Gastrocnemius medialis (tissue), 4 donors: Measurements from ENCODE around the gene NOP9. TPM values are rescaled to one million over a fixed set of nuclear protein-coding genes. Genes with fewer than 3 reads are reported as not detected.
A peak's percentile ranks its signal among the peaks of the same experiment; 100 is the strongest.

ENCODE experiments used
- ATAC-seq, 2 donors: fragments of 150-250 bp; one replicate each; pipeline ENCODE4 v1.9.1; 2016
- DNase-seq, 2 donors: peaks; one replicate each; pipeline ENCODE4 v3.0.0-alpha.2; 2019
- H3K27ac ChIP-seq, 4 donors: fragments of 200-600 bp; sonication (generic); 1 replicate in 1 of 4; 2 replicates in 3 of 4; pipeline ENCODE4 v1.5.1; 2016 to 2018; ENCODE audit warnings: mild to moderate bottlenecking in 2 of 4, moderate library complexity in 1 of 4
- H3K27me3 ChIP-seq, 3 donors: fragments of 200-600 bp; sonication (generic) in 2 of 3; 1 replicate in 1 of 3; 2 replicates in 2 of 3; pipeline versions ENCODE4 v1.5.1 to v1.6.0; 2016 to 2019; ENCODE audit warnings: mild to moderate bottlenecking in 1 of 3, moderate library complexity in 1 of 3
- H3K36me3 ChIP-seq, 2 donors: fragments of 200-600 bp; sonication (generic) in 1 of 2; one replicate each; pipeline ENCODE4 v1.5.1; 2017 to 2018
- H3K4me1 ChIP-seq, 2 donors: fragments of 200-600 bp; sonication (generic) in 1 of 2; one replicate each; pipeline ENCODE4 v1.5.1; 2016 to 2017; ENCODE audit warnings: mild to moderate bottlenecking in 2 of 2
- H3K4me3 ChIP-seq, 4 donors: fragments of 200-600 bp; sonication (generic) in 3 of 4; 1 replicate in 1 of 4; 2 replicates in 3 of 4; pipeline ENCODE4 v1.5.1; 2016 to 2019; ENCODE audit warnings: mild to moderate bottlenecking in 2 of 4
- H3K9me3 ChIP-seq, 3 donors: fragments of 200-600 bp; sonication (generic) in 2 of 3; 1 replicate in 1 of 3; 2 replicates in 2 of 3; pipeline ENCODE4 v1.5.1; 2016 to 2019
- POLR2A ChIP-seq, 2 donors: fragments of 450-650 bp; IDR thresholded peaks; one replicate each; pipeline ENCODE4 v1.6.1; 2017; ENCODE audit warnings: antibody characterized with exemption in 2 of 2, mild to moderate bottlenecking in 2 of 2, moderate library complexity in 2 of 2
- in situ Hi-C, 4 donors: fragments of 200-750 bp; cut with MboI; loops; one replicate each; pipeline versions ENCODE4 v1.15.0 to v1.8.0; 2017; ENCODE audit warnings: low sequenced_read_pairs in 4 of 4
- intact Hi-C: fragments of 100-400 bp; cut with DNase I; formaldehyde crosslinking; loops from one replicate; pipeline ENCODE4 v1.15.1; 2023; ENCODE audit warnings: low total_unique reads
- total RNA-seq, 4 donors: library from RNA; depleted of rRNA; stranded (reverse); fragments of >200 nt; gene quantifications; one replicate each; pipeline versions ENCODE4 v1.1.0 to v1.2.3, GENCODE V29; 2016
- TF ChIP-seq, protein P1 (sequence below), 5 experiments: fragments of 450-650 bp in 3 of 5; fragments of 200-600 bp in 2 of 5; sonication (generic) in 2 of 5; IDR thresholded peaks in 4 of 5; conservative IDR thresholded peaks in 1 of 5; 1 replicate in 4 of 5; 2 replicates in 1 of 5; pipeline ENCODE4 v1.5.1; 2016 to 2019; ENCODE audit warnings: antibody characterized with exemption in 5 of 5, mild to moderate bottlenecking in 3 of 5, moderate library complexity in 3 of 5

NOP9 gene
- total RNA-seq, 4 donors from 2014 or later: 27.2 to 43.5 (median 32.2) TPM

DNA sequence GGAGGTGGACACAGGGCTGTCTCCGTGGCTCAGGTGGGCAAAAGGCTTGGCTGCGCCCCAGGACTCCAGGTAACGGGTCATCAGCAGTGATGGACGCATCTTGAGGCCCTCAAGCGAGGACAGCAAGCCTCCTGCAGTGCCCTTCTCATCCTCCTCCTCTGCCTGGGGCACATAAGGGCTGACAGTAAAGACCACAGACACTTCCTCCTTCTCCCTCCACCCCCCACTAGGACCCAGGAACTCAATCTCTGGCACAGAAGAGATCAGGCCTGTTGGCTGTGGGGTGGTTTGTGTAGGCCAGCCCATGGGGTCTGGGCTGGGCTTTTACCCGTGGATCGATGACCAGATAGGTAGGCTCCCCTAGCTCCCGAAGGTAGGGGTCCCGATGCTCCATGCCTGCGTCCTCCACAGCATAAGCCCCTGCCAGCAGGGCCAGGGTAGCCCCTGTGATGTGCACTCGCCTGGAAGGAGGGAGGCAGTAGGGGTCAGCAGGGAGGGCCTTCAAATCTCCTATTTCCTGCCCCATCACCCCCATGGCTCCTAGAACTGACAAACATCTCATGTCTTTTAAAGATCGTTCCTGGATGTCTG is 29.5 kb downstream of the NOP9 start:
- Histone ChIP-seq H3K9me3 (no peaks in the 10 kb centered on the region), H3K4me1 (peaks cover 9 to 20% of the 10 kb centered on the region in 2 donors), H3K36me3 (no peaks in the 10 kb centered on the region), H3K27me3 (peaks cover 10 to 17% (median 17%) of the 10 kb centered on the region in 3 donors), H3K4me3 (no peak overlapping the region), H3K27ac (no peak overlapping the region)
- intact Hi-C loops: no loop called here
- ATAC-seq (no peak), DNase-seq (no peak)
- TF ChIP-seq, protein P1, sequence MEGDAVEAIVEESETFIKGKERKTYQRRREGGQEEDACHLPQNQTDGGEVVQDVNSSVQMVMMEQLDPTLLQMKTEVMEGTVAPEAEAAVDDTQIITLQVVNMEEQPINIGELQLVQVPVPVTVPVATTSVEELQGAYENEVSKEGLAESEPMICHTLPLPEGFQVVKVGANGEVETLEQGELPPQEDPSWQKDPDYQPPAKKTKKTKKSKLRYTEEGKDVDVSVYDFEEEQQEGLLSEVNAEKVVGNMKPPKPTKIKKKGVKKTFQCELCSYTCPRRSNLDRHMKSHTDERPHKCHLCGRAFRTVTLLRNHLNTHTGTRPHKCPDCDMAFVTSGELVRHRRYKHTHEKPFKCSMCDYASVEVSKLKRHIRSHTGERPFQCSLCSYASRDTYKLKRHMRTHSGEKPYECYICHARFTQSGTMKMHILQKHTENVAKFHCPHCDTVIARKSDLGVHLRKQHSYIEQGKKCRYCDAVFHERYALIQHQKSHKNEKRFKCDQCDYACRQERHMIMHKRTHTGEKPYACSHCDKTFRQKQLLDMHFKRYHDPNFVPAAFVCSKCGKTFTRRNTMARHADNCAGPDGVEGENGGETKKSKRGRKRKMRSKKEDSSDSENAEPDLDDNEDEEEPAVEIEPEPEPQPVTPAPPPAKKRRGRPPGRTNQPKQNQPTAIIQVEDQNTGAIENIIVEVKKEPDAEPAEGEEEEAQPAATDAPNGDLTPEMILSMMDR (IDR thresholded peaks at IDR 0.05 in 4 of 5, conservative IDR thresholded peaks at IDR 0.05 in 1 of 5): no peak
- no peak for TF ChIP-seq POLR2A (IDR thresholded peaks at IDR 0.05)
- in situ Hi-C loops: no loop called here

DNA sequence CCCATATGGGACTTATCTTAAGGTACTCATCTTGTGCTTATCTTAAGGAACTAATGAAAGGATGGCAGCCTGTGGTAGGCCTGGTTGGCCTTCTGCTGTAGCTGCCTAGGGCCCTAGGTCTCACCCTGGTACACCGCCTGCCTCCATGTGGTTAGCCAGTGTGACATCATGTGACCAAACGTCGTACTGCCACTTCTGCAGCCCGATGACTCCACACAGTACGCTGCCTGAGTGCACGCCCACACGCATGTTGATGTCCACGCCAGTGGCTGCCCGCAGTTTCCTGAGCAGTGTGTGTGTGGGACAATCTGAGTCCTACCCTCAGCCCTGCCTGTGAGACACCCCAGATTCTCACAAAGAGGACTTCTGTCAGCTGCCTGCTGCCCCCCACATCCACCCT is 30.1 kb downstream of the NOP9 start:
- no peaks in the 10 kb centered on the region for H3K36me3 ChIP-seq
- peaks cover 9 to 25% of the 10 kb centered on the region in 2 donors for H3K4me1 ChIP-seq
- no peaks in the 10 kb centered on the region for H3K9me3 ChIP-seq
- H3K27me3 ChIP-seq: peaks cover 16 to 23% (median 22%) of the 10 kb centered on the region in 3 donors
- TF ChIP-seq POLR2A (IDR thresholded peaks at IDR 0.05): no peak
- TF ChIP-seq, protein P1 (IDR thresholded peaks at IDR 0.05 in 4 of 5, conservative IDR thresholded peaks at IDR 0.05 in 1 of 5): no peak
- intact Hi-C loops (no loop called here), in situ Hi-C loops (loop anchor here (5.0 to 10.0 kb wide), 3 partner anchors 103 to 108 kb away; no protein-coding TSS in a partner anchor)
- DNase-seq: peak in 1 of 2 donors; percentile 49
- H3K4me3 ChIP-seq: no peak overlapping the region
- ATAC-seq: no peak
- no peak overlapping the region for H3K27ac ChIP-seq

DNA sequence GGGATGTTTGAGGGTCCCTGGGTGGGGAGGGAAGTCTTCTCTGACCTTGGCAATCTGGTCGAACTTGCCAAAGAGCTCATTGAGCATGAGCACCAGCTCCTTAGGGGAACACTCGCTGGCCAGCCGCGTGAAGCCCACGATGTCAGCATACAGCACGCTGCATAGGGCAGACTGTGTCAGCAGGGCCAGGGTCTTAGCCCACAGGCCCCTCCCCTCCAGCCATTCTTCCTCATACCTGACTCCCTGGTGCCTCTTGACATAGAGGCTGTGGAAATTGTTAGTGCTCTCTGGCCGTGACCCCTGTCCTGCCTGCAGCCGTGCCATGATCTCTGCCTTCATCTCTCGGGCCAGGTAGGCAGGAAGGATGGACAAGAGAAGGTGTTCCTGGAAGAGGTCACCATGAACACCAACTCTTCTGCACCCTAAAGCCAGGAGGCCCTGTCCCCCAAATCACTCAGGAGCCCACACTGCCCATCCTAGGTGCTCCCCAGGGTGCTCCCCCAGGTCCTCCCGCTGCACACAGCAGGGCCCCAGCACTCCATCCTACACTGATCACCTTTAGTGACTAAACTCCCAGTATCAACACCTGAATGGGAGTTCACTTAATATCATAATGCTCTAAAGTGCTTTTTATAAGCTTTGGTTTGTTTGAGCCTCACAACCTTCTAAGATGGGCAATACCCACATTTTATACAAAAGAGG is 31.5 kb downstream of the NOP9 start:
- no peak overlapping the region for H3K27ac ChIP-seq

DNA sequence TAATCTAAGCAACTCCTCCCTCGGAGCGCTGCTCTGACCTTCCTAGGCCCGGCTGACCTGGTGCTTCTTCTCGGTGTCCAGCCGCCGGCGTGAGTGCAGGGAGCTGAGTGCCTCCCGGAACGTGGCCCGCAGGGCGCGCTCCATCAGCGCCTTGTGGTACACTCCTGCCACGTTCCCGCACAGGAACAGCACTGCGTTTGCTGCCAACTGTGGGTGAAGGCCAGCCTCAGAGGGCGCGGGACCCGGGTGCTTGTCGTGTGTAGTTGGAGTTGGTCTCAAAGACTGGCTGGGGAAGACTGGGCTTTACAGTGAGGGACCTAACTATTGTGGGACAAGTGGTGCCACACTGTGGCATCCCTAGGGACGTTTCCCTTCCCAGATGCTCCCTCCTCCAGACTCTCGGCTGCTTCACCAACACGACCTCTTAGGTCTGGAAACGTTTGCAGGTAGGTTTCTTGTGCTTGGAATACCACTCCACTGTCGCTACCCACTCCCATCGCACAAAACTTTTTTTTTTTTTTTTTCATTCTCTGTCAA is 32.1 kb downstream of the NOP9 start:
- ATAC-seq: no peak
- Histone ChIP-seq H3K27ac (no peak overlapping the region), H3K9me3 (no peaks in the 10 kb centered on the region), H3K4me3 (no peak overlapping the region), H3K36me3 (no peaks in the 10 kb centered on the region), H3K27me3 (peaks cover 19 to 40% (median 39%) of the 10 kb centered on the region in 3 donors), H3K4me1 (peaks cover 9 to 25% of the 10 kb centered on the region in 2 donors)
- no peak for TF ChIP-seq POLR2A (IDR thresholded peaks at IDR 0.05)
- TF ChIP-seq, protein P1 (IDR thresholded peaks at IDR 0.05 in 4 of 5, conservative IDR thresholded peaks at IDR 0.05 in 1 of 5): no peak
- no peak for DNase-seq
- intact Hi-C loops (no loop called here), in situ Hi-C loops (loop anchor here (5.0 to 10.0 kb wide), 3 partner anchors 101 to 106 kb away; no protein-coding TSS in a partner anchor)

More for the DNA sequence above, 31.5 kb downstream of the NOP9 start:
- H3K27me3 ChIP-seq: peaks cover 19 to 37% (median 34%) of the 10 kb centered on the region in 3 donors
- H3K9me3 ChIP-seq: no peaks in the 10 kb centered on the region
- TF ChIP-seq POLR2A (IDR thresholded peaks at IDR 0.05): no peak
- TF ChIP-seq, protein P1 (IDR thresholded peaks at IDR 0.05 in 4 of 5, conservative IDR thresholded peaks at IDR 0.05 in 1 of 5): no peak
- DNase-seq: no peak
- no peak for ATAC-seq
- H3K36me3 ChIP-seq: no peaks in the 10 kb centered on the region
- H3K4me3 ChIP-seq: no peak overlapping the region
- intact Hi-C loops (no loop called here), in situ Hi-C loops (loop anchor here (5.0 to 10.0 kb wide), 3 partner anchors 101 to 106 kb away; no protein-coding TSS in a partner anchor)
- H3K4me1 ChIP-seq: peaks cover 9 to 25% of the 10 kb centered on the region in 2 donors
